ENCODE data around the gene POFUT1.

Gene POFUT1

DNA sequence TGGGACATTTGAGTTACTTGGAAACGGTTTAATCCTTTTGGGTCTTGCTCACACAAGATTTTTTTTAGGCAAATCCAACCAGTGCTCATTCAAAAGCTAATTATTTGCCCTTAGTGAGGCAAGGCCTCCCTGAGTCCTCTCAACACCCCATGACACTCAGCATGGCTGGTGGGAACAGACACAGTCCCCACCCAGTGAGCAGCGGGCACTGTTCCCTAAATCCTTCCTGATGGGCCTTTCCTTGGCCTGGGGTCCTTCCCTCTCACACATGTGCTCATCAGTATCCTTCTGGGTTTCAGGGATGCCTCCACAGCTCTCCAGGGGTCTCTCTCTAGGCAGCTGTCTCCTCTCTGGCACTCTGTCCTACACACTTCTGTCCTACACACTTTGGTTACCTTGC lies 28.2 kb upstream of the POFUT1 start:
- Histone ChIP-seq H3K27ac (ENCODE audit: extremely low read depth, low read depth, low read length) (no peak overlapping the region), H3K4me1 (ENCODE audit: control insufficient read depth, insufficient read depth, low read length) (no peaks in the 10 kb centered on the region), H3K9me3 (ENCODE audit: control insufficient read depth, insufficient read depth, low read depth, low read length) (no peaks in the 10 kb centered on the region), H3K4me3 (ENCODE audit: low read depth, low read length) (no peak overlapping the region), H3K36me3 (ENCODE audit: control insufficient read depth in 2 of 2, insufficient read depth in 1 of 2, low read length in 2 of 2) (no peaks in the 10 kb centered on the region)
- no peak for TF ChIP-seq ZFHX2 (tag by site-specific recombination; conservative IDR thresholded peaks at IDR 0.05)
- no peak for TF ChIP-seq ZNF76 (tag by site-specific recombination; IDR thresholded peaks at IDR 0.05; ENCODE audit: borderline replicate concordance, low read depth)
- no peak for TF ChIP-seq ZBTB17 (tag by site-specific recombination; IDR thresholded peaks at IDR 0.05)
- TF ChIP-seq ZNF670 (tag by site-specific recombination; IDR thresholded peaks at IDR 0.05; ENCODE audit: low read depth) = no peak
- no peak for TF ChIP-seq GLI4 (tag by site-specific recombination; IDR thresholded peaks at IDR 0.05)
- CTCF ChIA-PET = no interaction called here
- POLR2A ChIA-PET = no interaction called here

DNA sequence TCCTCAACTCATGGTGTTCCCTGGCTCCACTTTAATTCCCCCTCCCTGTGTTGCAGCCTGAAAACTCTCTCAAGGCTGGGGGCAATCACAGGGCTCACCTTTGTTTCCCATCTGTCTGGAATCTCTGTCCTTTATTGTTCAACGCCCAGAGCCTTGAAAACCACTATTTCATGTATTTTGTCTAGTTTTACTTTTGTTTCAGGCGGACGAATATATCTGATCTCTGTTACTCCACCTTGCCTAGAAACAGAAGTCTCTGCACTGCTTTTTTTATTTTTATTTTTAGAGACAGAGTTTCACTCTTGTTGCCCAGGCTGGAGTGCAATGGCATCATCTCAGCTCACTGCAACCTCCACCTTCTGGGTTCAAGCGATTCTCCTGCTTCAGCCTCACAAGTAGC lies 27.7 kb upstream of the POFUT1 start:
- no peaks in the 10 kb centered on the region for H3K36me3 ChIP-seq (ENCODE audit: control insufficient read depth in 2 of 2, insufficient read depth in 1 of 2, low read length in 2 of 2)
- CTCF ChIA-PET = no interaction called here
- POLR2A ChIA-PET = no interaction called here
- no peak overlapping the region for H3K27ac ChIP-seq (ENCODE audit: extremely low read depth, low read depth, low read length)
- TF ChIP-seq ZNF473 (tag by site-specific recombination; IDR thresholded peaks at IDR 0.05) (no peak), ZNF155 (tag by site-specific recombination; IDR thresholded peaks at IDR 0.05) (no peak), ZNF132 (tag by site-specific recombination; IDR thresholded peaks at IDR 0.05; ENCODE audit: borderline replicate concordance) (no peak), ZNF112 (tag by site-specific recombination; IDR thresholded peaks at IDR 0.05) (no peak), ZNF433 (tag by site-specific recombination; IDR thresholded peaks at IDR 0.05; ENCODE audit: low read depth) (no peak)
- TF ChIP-seq, protein P1, sequence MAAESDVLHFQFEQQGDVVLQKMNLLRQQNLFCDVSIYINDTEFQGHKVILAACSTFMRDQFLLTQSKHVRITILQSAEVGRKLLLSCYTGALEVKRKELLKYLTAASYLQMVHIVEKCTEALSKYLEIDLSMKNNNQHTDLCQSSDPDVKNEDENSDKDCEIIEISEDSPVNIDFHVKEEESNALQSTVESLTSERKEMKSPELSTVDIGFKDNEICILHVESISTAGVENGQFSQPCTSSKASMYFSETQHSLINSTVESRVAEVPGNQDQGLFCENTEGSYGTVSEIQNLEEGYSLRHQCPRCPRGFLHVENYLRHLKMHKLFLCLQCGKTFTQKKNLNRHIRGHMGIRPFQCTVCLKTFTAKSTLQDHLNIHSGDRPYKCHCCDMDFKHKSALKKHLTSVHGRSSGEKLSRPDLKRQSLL (tag by site-specific recombination; IDR thresholded peaks at IDR 0.05) = no peak
- no peak overlapping the region for H3K4me3 ChIP-seq (ENCODE audit: low read depth, low read length)
- no peaks in the 10 kb centered on the region for H3K9me3 ChIP-seq (ENCODE audit: control insufficient read depth, insufficient read depth, low read depth, low read length)
- no peaks in the 10 kb centered on the region for H3K4me1 ChIP-seq (ENCODE audit: control insufficient read depth, insufficient read depth, low read length)

DNA sequence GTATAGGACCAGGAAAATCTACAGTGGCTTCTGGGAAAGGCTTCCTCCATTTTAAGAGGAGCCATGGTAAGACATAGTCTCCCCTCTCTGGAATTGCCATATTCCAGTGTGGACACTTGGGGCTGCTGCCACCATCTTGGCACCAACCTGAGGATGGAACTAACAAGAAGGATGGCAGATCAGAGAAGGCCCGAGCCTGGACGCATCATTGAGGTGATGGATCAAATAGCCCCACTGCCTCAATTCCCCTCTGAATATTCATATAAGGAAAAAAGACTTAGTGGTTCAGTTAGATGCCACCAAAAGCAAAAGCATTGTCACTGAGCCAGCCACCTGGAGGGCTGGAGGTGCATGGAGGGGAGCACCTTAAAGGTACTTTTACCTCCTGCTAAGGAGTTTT lies 26.1 kb upstream of the POFUT1 start:
- CTCF ChIA-PET = no interaction called here
- POLR2A ChIA-PET = no interaction called here
- TF ChIP-seq YY2 (tag by site-specific recombination; IDR thresholded peaks at IDR 0.05) = no peak
- TF ChIP-seq ZNF544 (tag by site-specific recombination; IDR thresholded peaks at IDR 0.05) = no peak
- TF ChIP-seq, protein P2, sequence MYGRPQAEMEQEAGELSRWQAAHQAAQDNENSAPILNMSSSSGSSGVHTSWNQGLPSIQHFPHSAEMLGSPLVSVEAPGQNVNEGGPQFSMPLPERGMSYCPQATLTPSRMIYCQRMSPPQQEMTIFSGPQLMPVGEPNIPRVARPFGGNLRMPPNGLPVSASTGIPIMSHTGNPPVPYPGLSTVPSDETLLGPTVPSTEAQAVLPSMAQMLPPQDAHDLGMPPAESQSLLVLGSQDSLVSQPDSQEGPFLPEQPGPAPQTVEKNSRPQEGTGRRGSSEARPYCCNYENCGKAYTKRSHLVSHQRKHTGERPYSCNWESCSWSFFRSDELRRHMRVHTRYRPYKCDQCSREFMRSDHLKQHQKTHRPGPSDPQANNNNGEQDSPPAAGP (tag by site-specific recombination; IDR thresholded peaks at IDR 0.05) = no peak
- TF ChIP-seq ZNF623 (tag by site-specific recombination; IDR thresholded peaks at IDR 0.05) = no peak
- TF ChIP-seq SETDB1 (IDR thresholded peaks at IDR 0.05; ENCODE audit: insufficient read length, low read length) = no peak
- no peak for TF ChIP-seq ZNF776 (tag by site-specific recombination; IDR thresholded peaks at IDR 0.05; ENCODE audit: borderline replicate concordance)
- TF ChIP-seq ZNF114 (tag by site-specific recombination; IDR thresholded peaks at IDR 0.05) = no peak
- TF ChIP-seq, protein P3, sequence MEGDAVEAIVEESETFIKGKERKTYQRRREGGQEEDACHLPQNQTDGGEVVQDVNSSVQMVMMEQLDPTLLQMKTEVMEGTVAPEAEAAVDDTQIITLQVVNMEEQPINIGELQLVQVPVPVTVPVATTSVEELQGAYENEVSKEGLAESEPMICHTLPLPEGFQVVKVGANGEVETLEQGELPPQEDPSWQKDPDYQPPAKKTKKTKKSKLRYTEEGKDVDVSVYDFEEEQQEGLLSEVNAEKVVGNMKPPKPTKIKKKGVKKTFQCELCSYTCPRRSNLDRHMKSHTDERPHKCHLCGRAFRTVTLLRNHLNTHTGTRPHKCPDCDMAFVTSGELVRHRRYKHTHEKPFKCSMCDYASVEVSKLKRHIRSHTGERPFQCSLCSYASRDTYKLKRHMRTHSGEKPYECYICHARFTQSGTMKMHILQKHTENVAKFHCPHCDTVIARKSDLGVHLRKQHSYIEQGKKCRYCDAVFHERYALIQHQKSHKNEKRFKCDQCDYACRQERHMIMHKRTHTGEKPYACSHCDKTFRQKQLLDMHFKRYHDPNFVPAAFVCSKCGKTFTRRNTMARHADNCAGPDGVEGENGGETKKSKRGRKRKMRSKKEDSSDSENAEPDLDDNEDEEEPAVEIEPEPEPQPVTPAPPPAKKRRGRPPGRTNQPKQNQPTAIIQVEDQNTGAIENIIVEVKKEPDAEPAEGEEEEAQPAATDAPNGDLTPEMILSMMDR (tag by site-specific recombination; IDR thresholded peaks at IDR 0.05) = no peak
- Histone ChIP-seq H3K9me3 (ENCODE audit: control insufficient read depth, insufficient read depth, low read depth, low read length) (no peaks in the 10 kb centered on the region), H3K4me1 (ENCODE audit: control insufficient read depth, insufficient read depth, low read length) (no peaks in the 10 kb centered on the region), H3K36me3 (ENCODE audit: control insufficient read depth in 2 of 2, insufficient read depth in 1 of 2, low read length in 2 of 2) (no peaks in the 10 kb centered on the region), H3K27ac (ENCODE audit: extremely low read depth, low read depth, low read length) (no peak overlapping the region), H3K4me3 (ENCODE audit: low read depth, low read length) (no peak overlapping the region)
